ENCODE measurements around the gene HMCES. TPM values are rescaled to one million over a fixed set of nuclear protein-coding genes. Genes with fewer than 3 reads are reported as not detected.

Gene HMCES
- total and polyA plus RNA-seq, 2 of the 13 experiments (the other 11 are each of a cell fraction or from before 2014, with no cell fraction given), result 16.1 to 37.5 TPM

GRCh38 chr3:129291236-129291886 is 12.7 kb downstream of the HMCES start:
- peaks cover 2 to 40% of the 10 kb centered on the region in 2 experiments; a peak in 3 of 5 replicates for H3K36me3 ChIP-seq (replicated peaks in 1 of 2; ENCODE audit: control insufficient read depth in 1 of 2, insufficient read depth in 2 of 2, low read length in 2 of 2)
- no peak overlapping the region for H2AFZ ChIP-seq (ENCODE audit: low read length)
- no peak overlapping the region for H3K9ac ChIP-seq (ENCODE audit: insufficient read depth, low read depth, low read length)
- no peak overlapping the region for H3K4me3 ChIP-seq (replicated peaks in 1 of 3; ENCODE audit: insufficient read depth in 1 of 3, low read depth in 2 of 3, low read length in 3 of 3)
- WGBS (ENCODE audit: low lambda C conversion rate), result 97% methylated on average over 4 of the region's 4 CpGs
- H3K4me1 ChIP-seq (ENCODE audit: insufficient read depth, low read length), result no peaks in the 10 kb centered on the region
- H3K79me2 ChIP-seq (ENCODE audit: insufficient read depth, low read length), result no peaks in the 10 kb centered on the region
- ATAC-seq, result no peak
- no peak overlapping the region for H3K27ac ChIP-seq (ENCODE audit: extremely low read length, insufficient read depth, low read length)
- no peaks in the 10 kb centered on the region for H3K27me3 ChIP-seq (ENCODE audit: control insufficient read depth in 1 of 2, insufficient read depth in 2 of 2, low read length in 2 of 2)
- ChIA-PET POLR2A (no interaction called here), CTCF (ENCODE audit: low intra/inter-chr PET ratio, low total read pairs) (no interaction called here)
- intact Hi-C loops (cut with micrococcal nuclease; ENCODE audit: unreplicated experiment), result no loop called here
- FAIRE-seq, result no peak
- in situ Hi-C loops (cut with HindIII; ENCODE audit: extremely low pct_ligation_motif_present, low pct_unique_long_range_greater_than_20kb), result no loop called here
- no peak overlapping the region for H3K4me2 ChIP-seq (ENCODE audit: low read depth, low read length)
- no peaks in the 10 kb centered on the region for H3K9me3 ChIP-seq (ENCODE audit: low read length)
- no peaks in the 10 kb centered on the region for H4K20me1 ChIP-seq (ENCODE audit: insufficient read depth, low read length)
- no peak for DNase-seq (ENCODE audit: low spot score)
- BruUV-seq (replicated peaks), result TSS peak; percentile 25
- TF ChIP-seq ZNF230 (CRISPR knock-in tag; IDR thresholded peaks at IDR 0.05), result no peak
- TF ChIP-seq AHDC1 (CRISPR knock-in tag; IDR thresholded peaks at IDR 0.05; ENCODE audit: borderline replicate concordance), result no peak
- no peak for TF ChIP-seq ZNF619 (CRISPR knock-in tag; IDR thresholded peaks at IDR 0.05)
- TF ChIP-seq RFX3 (CRISPR knock-in tag; IDR thresholded peaks at IDR 0.05), result no peak
- TF ChIP-seq E2F2 (CRISPR knock-in tag; IDR thresholded peaks at IDR 0.05; ENCODE audit: borderline replicate concordance), result no peak
- no peak for TF ChIP-seq DPF2 (CRISPR knock-in tag; IDR thresholded peaks at IDR 0.05; ENCODE audit: borderline replicate concordance, low read depth)
- TF ChIP-seq HNRNPUL1 (IDR thresholded peaks at IDR 0.05; ENCODE audit: low read depth, low read length), result no peak
- no peak for TF ChIP-seq ZNF75D (CRISPR knock-in tag; IDR thresholded peaks at IDR 0.05; ENCODE audit: borderline replicate concordance)
- no peak for TF ChIP-seq HNRNPL (IDR thresholded peaks at IDR 0.05; ENCODE audit: low read depth, low read length)
- no peak for TF ChIP-seq SKIL (CRISPR knock-in tag; IDR thresholded peaks at IDR 0.05; ENCODE audit: borderline replicate concordance)
- TF ChIP-seq ZNF580 (CRISPR knock-in tag; IDR thresholded peaks at IDR 0.05; ENCODE audit: borderline replicate concordance, low read depth), result no peak
- TF ChIP-seq FOXJ3 (CRISPR knock-in tag; IDR thresholded peaks at IDR 0.05; ENCODE audit: borderline replicate concordance), result no peak
- TF ChIP-seq ZC3H13 (CRISPR knock-in tag; IDR thresholded peaks at IDR 0.05), result no peak
